GM23338 (cell line): ENCODE results near the gene TTC28. TPM values are rescaled to one million over a fixed set of nuclear protein-coding genes. Genes with fewer than 3 reads are reported as not detected.

ENCODE experiments used
- ATAC-seq: fragments of 200-7000 bp; cut with Tn5 transposase; 3 replicates; pipeline ENCODE4 v1.9.1; 2020
- DNase-seq: peaks from one replicate; pipeline ENCODE4 v3.0.0-alpha.2; 2015; ENCODE audit warnings: low spot score
- H2AFZ ChIP-seq: fragments of 200-600 bp; sonication (generic); 2 replicates; pipeline ENCODE4 v1.8.0; 2016; ENCODE audit warnings: antibody characterized with exemption, mild to moderate bottlenecking, moderate library complexity
- H3F3A ChIP-seq: fragments of 200-600 bp; sonication (generic); replicated peaks from 2 replicates; pipeline ENCODE4 v1.8.0; 2017; ENCODE audit warnings: antibody characterized with exemption, mixed run types, low read depth
- H3K27ac ChIP-seq: fragments of 200-600 bp; sonication (generic); 2 replicates; pipeline ENCODE4 v1.6.1; 2016; ENCODE audit warnings: low read depth
- H3K27me3 ChIP-seq: fragments of 200-600 bp; sonication (generic); 2 replicates; pipeline ENCODE4 v1.8.0; 2016; ENCODE audit warnings: mild to moderate bottlenecking, mixed run types, moderate library complexity; ENCODE audit not compliant: insufficient read depth
- H3K36me3 ChIP-seq: fragments of 200-600 bp; sonication (generic); 2 replicates; pipeline ENCODE4 v1.8.0; 2016; ENCODE audit warnings: mild to moderate bottlenecking; ENCODE audit not compliant: insufficient read depth
- H3K4me1 ChIP-seq: fragments of 200-600 bp; sonication (generic); 2 replicates; pipeline ENCODE4 v1.8.0; 2016; ENCODE audit warnings: mild to moderate bottlenecking, moderate library complexity; ENCODE audit not compliant: insufficient read depth
- H3K4me2 ChIP-seq: fragments of 200-600 bp; sonication (generic); 2 replicates; pipeline ENCODE4 v1.7.1; 2017; ENCODE audit warnings: mixed run types
- H3K4me3 ChIP-seq: fragments of 200-600 bp; sonication (generic); 2 replicates; pipeline ENCODE4 v1.6.1; 2016; ENCODE audit warnings: mixed run types
- H3K79me2 ChIP-seq: fragments of 200-600 bp; sonication (generic); replicated peaks from 2 replicates; pipeline ENCODE4 v1.8.0; 2017; ENCODE audit warnings: mild to moderate bottlenecking; ENCODE audit not compliant: insufficient read depth
- H3K9me2 ChIP-seq: fragments of 200-600 bp; sonication (generic); 2 replicates; pipeline ENCODE4 v1.8.0; 2017; ENCODE audit not compliant: insufficient read depth
- H4K20me1 ChIP-seq: fragments of 200-600 bp; sonication (generic); replicated peaks from 2 replicates; pipeline ENCODE4 v1.8.0; 2017; ENCODE audit warnings: mild to moderate bottlenecking; ENCODE audit not compliant: insufficient read depth
- H3K27ac Mint-ChIP-seq: 2 replicates; pipeline ENCODE4 v1.8.0; 2020; ENCODE audit warnings: inconsistent platforms, mild to moderate bottlenecking, moderate library complexity, mixed read lengths
- H3K27me3 Mint-ChIP-seq: 3 replicates; pipeline ENCODE4 v1.8.0; 2022; ENCODE audit warnings: low read depth, mild to moderate bottlenecking, moderate library complexity, mixed read lengths, inconsistent platforms; ENCODE audit not compliant: insufficient read depth, poor library complexity
- H3K36me3 Mint-ChIP-seq: 3 replicates; pipeline ENCODE4 v1.8.0; 2021; ENCODE audit warnings: low read depth, mild to moderate bottlenecking, inconsistent platforms, moderate library complexity, mixed read lengths
- H3K4me1 Mint-ChIP-seq: 3 replicates; pipeline ENCODE4 v1.8.0; 2020; ENCODE audit warnings: mild to moderate bottlenecking, inconsistent platforms, mixed read lengths
- H3K4me3 Mint-ChIP-seq: 3 replicates; pipeline ENCODE4 v1.8.0; 2021; ENCODE audit warnings: moderate library complexity, mild to moderate bottlenecking, inconsistent platforms, mixed read lengths
- H3K9me3 Mint-ChIP-seq: 3 replicates; pipeline ENCODE4 v1.8.0; 2020; ENCODE audit warnings: moderate library complexity, mild to moderate bottlenecking, inconsistent platforms, mixed read lengths
- CREB1 ChIP-seq: fragments of 250-450 bp; sonication (Bioruptor Pico); IDR thresholded peaks from 2 replicates; pipeline ENCODE4 v1.5.0; 2020; ENCODE audit warnings: low read depth, mild to moderate bottlenecking, moderate library complexity
- CTCF ChIP-seq, 2 experiments: fragments of 200-600 bp in 1 of 2; sonication (generic) in 1 of 2; conservative IDR thresholded peaks; 2 replicates each; pipeline versions ENCODE4 v1.5.1 to v1.6.1; 2016 to 2017; ENCODE audit warnings: antibody characterized with exemption in 2 of 2, low read depth in 2 of 2, mild to moderate bottlenecking in 2 of 2, moderate library complexity in 1 of 2
- ETS1 ChIP-seq: IDR thresholded peaks from 2 replicates; pipeline ENCODE4 v1.6.1; 2016; ENCODE audit warnings: antibody characterized with exemption
- EZH2 ChIP-seq: fragments of 200-600 bp; sonication (generic); IDR thresholded peaks from one replicate; pipeline ENCODE4 v1.8.0; 2017; ENCODE audit warnings: antibody characterized with exemption, mild to moderate bottlenecking, low read depth; ENCODE audit not compliant: unreplicated experiment
- EZH2phosphoT487 ChIP-seq: fragments of 200-600 bp; sonication (generic); IDR thresholded peaks from one replicate; pipeline ENCODE4 v1.8.1; 2018; ENCODE audit warnings: antibody characterized with exemption; ENCODE audit not compliant: unreplicated experiment
- JUNB ChIP-seq: IDR thresholded peaks from one replicate; pipeline ENCODE4 v1.6.1; 2016; ENCODE audit warnings: antibody characterized with exemption; ENCODE audit not compliant: unreplicated experiment
- NANOG ChIP-seq: IDR thresholded peaks from 2 replicates; pipeline ENCODE4 v1.6.1; 2016; ENCODE audit warnings: antibody characterized with exemption, borderline replicate concordance
- POLR2AphosphoS5 ChIP-seq: IDR thresholded peaks from 2 replicates; pipeline ENCODE4 v1.6.1; 2016; ENCODE audit warnings: antibody characterized with exemption, low read depth
- REST ChIP-seq: IDR thresholded peaks from one replicate; pipeline ENCODE4 v1.6.1; 2018; ENCODE audit warnings: antibody characterized with exemption; ENCODE audit not compliant: unreplicated experiment
- STAT1 ChIP-seq: IDR thresholded peaks from one replicate; pipeline ENCODE4 v1.6.1; 2016; ENCODE audit warnings: antibody characterized with exemption; ENCODE audit not compliant: unreplicated experiment
- ZNF114 ChIP-seq: fragments of 250-450 bp; sonication (Bioruptor Pico); IDR thresholded peaks from 2 replicates; pipeline ENCODE4 v1.5.0; 2020; ENCODE audit warnings: mild to moderate bottlenecking, moderate library complexity
- ZNF331 ChIP-seq: fragments of 250-450 bp; sonication (Bioruptor Pico); IDR thresholded peaks from 2 replicates; pipeline ENCODE4 v1.5.0; 2020; ENCODE audit warnings: low read depth, mild to moderate bottlenecking, moderate library complexity
- ZNF462 ChIP-seq: fragments of 250-450 bp; sonication (Bioruptor Pico); IDR thresholded peaks from 2 replicates; pipeline ENCODE4 v1.5.0; 2020; ENCODE audit warnings: mild to moderate bottlenecking, moderate library complexity
- polyA plus RNA-seq: library from polyadenylated mRNA; unstranded; fragments of >200 nt; fragmentation: Nextera tagmentation; extraction: Ambion mirVana; gene quantifications from 2 replicates; pipeline ENCODE4 v1.2.1, GENCODE V29; 2016
- total RNA-seq: library from RNA; depleted of rRNA; stranded (reverse); fragments of >200 nt; shearing (Covaris generic); gene quantifications from 2 replicates; pipeline ENCODE4 v1.2.3, GENCODE V29; 2014

Gene TTC28
- total and polyA plus RNA-seq, 2 experiments from 2014 or later = 4.5 to 16.1 TPM

- DNase-seq (no peak), ATAC-seq (no peak)
- H3F3A ChIP-seq = no peaks in the 10 kb centered on the region
- H3K4me1 ChIP-seq = peaks cover 4% of the 10 kb centered on the region; the same call in 1 of the 2 replicates
- H3K27ac ChIP-seq = no peak overlapping the region
- no peaks in the 10 kb centered on the region for H3K27me3 Mint-ChIP-seq
- H3K4me2 ChIP-seq = no peak overlapping the region
- no peaks in the 10 kb centered on the region for H3K9me3 Mint-ChIP-seq
- no peaks in the 10 kb centered on the region for H3K36me3 ChIP-seq
- H3K9me2 ChIP-seq = no peaks in the 10 kb centered on the region
- H4K20me1 ChIP-seq = no peaks in the 10 kb centered on the region
- H2AFZ ChIP-seq = no peak overlapping the region
- no peaks in the 10 kb centered on the region for H3K36me3 Mint-ChIP-seq
- H3K4me1 Mint-ChIP-seq = peaks cover 12% of the 10 kb centered on the region; the same call in 2 of the 3 replicates
- peak overlapping the region; percentile 26; the same call in 1 of the 2 replicates for H3K27ac Mint-ChIP-seq
- H3K4me3 Mint-ChIP-seq = no peak overlapping the region
- no peak overlapping the region for H3K4me3 ChIP-seq
- no peak for TF ChIP-seq EZH2
- no peak for TF ChIP-seq REST
- TF ChIP-seq ZNF331 (CRISPR knock-in tag) = no peak
- TF ChIP-seq ETS1 = no peak
- no peak for TF ChIP-seq CTCF (conservative IDR thresholded peaks at IDR 0.05; ENCODE audit: low read depth in 2 of 2)
- TF ChIP-seq ZNF114 (CRISPR knock-in tag) = no peak
- TF ChIP-seq ZNF462 (CRISPR knock-in tag) = no peak
- no peak for TF ChIP-seq POLR2AphosphoS5
- no peak for TF ChIP-seq CREB1 (CRISPR knock-in tag)
- no peak for TF ChIP-seq NANOG
- no peak for TF ChIP-seq STAT1
- no peak for TF ChIP-seq EZH2phosphoT487
- no peak for TF ChIP-seq JUNB
- H3K79me2 ChIP-seq = no peaks in the 10 kb centered on the region
- H3K27me3 ChIP-seq = no peaks in the 10 kb centered on the region
These were observed 396.5 kb downstream of the TTC28 start for GRCh38 chr22:28283068-28283654.
